CD14-positive monocyte (primary cell): Measurements from ENCODE around the gene HRH2. TPM values are rescaled to one million over a fixed set of nuclear protein-coding genes. Genes with fewer than 3 reads are reported as not detected.

Experiments used
- DNase-seq, 3 donors: peaks; one replicate each; pipeline ENCODE4 v3.0.0-alpha.2; 2011 to 2022
- H2AFZ ChIP-seq: 2 replicates; pipeline ENCODE4 v1.6.0; 2012; ENCODE audit warnings: mild to moderate bottlenecking, low read depth, low read length, inconsistent platforms; ENCODE audit not compliant: insufficient read depth, poor library complexity, severe bottlenecking
- H3K27ac ChIP-seq, 2 donors: 1 replicate in 1 of 2; 2 replicates in 1 of 2; pipeline ENCODE4 v1.5.1; 2012 to 2013; ENCODE audit warnings: low read length in 2 of 2, control low read depth in 1 of 2, inconsistent platforms in 1 of 2, low read depth in 1 of 2, mild to moderate bottlenecking in 1 of 2
- H3K27me3 ChIP-seq, 2 donors: one replicate each; pipeline versions ENCODE4 v1.6.0 to v1.6.1; 2011 to 2013; ENCODE audit warnings: low read length in 2 of 2; ENCODE audit not compliant: control insufficient read depth in 2 of 2, insufficient read depth in 2 of 2
- H3K36me3 ChIP-seq, 2 donors: replicated peaks in 1 of 2; 1 replicate in 1 of 2; 2 replicates in 1 of 2; pipeline versions ENCODE4 v1.5.1 to v1.6.1; 2012 to 2013; ENCODE audit warnings: low read length in 2 of 2, control low read depth in 1 of 2, inconsistent platforms in 1 of 2, mild to moderate bottlenecking in 1 of 2; ENCODE audit not compliant: insufficient read depth in 2 of 2, control insufficient read depth in 1 of 2
- H3K4me1 ChIP-seq, 2 donors: 1 replicate in 1 of 2; 2 replicates in 1 of 2; pipeline versions ENCODE4 v1.5.1 to v1.6.1; 2012 to 2013; ENCODE audit warnings: low read length in 2 of 2, control low read depth in 1 of 2, inconsistent platforms in 1 of 2, mild to moderate bottlenecking in 1 of 2, moderate library complexity in 1 of 2; ENCODE audit not compliant: insufficient read depth in 2 of 2, control insufficient read depth in 1 of 2
- H3K4me2 ChIP-seq: replicated peaks from 2 replicates; pipeline ENCODE3; 2012; ENCODE audit warnings: low read length, moderate library complexity, mild to moderate bottlenecking; ENCODE audit not compliant: poor library complexity, severe bottlenecking; ENCODE audit errors: extremely low read depth
- H3K4me3 ChIP-seq, 3 experiments: fragments of 200-600 bp in 1 of 3; sonication (generic) in 1 of 3; replicated peaks in 1 of 3; 1 replicate in 2 of 3; 2 replicates in 1 of 3; pipeline ENCODE4 v1.5.1; 2011 to 2013; ENCODE audit warnings: low read length in 3 of 3, mild to moderate bottlenecking in 3 of 3, control low read depth in 2 of 3, low read depth in 2 of 3, inconsistent platforms in 1 of 3, moderate library complexity in 1 of 3
- H3K79me2 ChIP-seq: 2 replicates; pipeline ENCODE4 v1.6.0; 2012; ENCODE audit warnings: mild to moderate bottlenecking, control low read depth, inconsistent platforms, low read length, moderate library complexity; ENCODE audit not compliant: insufficient read depth
- H3K9ac ChIP-seq: 2 replicates; pipeline ENCODE4 v1.6.0; 2017; ENCODE audit warnings: low read length, mild to moderate bottlenecking; ENCODE audit not compliant: insufficient read depth, poor library complexity, severe bottlenecking
- H3K9me3 ChIP-seq, 2 donors: replicated peaks in 1 of 2; 1 replicate in 1 of 2; 2 replicates in 1 of 2; pipeline versions ENCODE4 v1.5.1 to v1.6.1; 2012 to 2013; ENCODE audit warnings: low read length in 2 of 2, control low read depth in 1 of 2; ENCODE audit not compliant: control insufficient read depth in 1 of 2, insufficient read depth in 1 of 2
- H4K20me1 ChIP-seq: 2 replicates; pipeline ENCODE4 v1.6.0; 2012; ENCODE audit warnings: mild to moderate bottlenecking, low read length, control low read depth, moderate library complexity; ENCODE audit not compliant: insufficient read depth
- H3K27ac Mint-ChIP-seq, 7 donors: one replicate each; pipeline ENCODE4 v1.8.0; 2020; ENCODE audit warnings: mild to moderate bottlenecking in 7 of 7, mixed read lengths in 7 of 7, moderate library complexity in 6 of 7, inconsistent platforms in 2 of 7
- H3K27me3 Mint-ChIP-seq, 3 donors: one replicate each; pipeline ENCODE4 v1.8.0; 2021 to 2022; ENCODE audit warnings: low read depth in 3 of 3, mild to moderate bottlenecking in 3 of 3, mixed read lengths in 3 of 3, moderate library complexity in 3 of 3, inconsistent platforms in 1 of 3
- H3K36me3 Mint-ChIP-seq, 2 donors: one replicate each; pipeline ENCODE4 v1.8.0; 2020; ENCODE audit warnings: mixed read lengths in 2 of 2, inconsistent platforms in 1 of 2, mild to moderate bottlenecking in 1 of 2
- H3K4me1 Mint-ChIP-seq: one replicate; pipeline ENCODE4 v1.8.0; 2020; ENCODE audit warnings: mild to moderate bottlenecking, mixed read lengths
- H3K4me3 Mint-ChIP-seq, 2 donors: one replicate each; pipeline ENCODE4 v1.8.0; 2020; ENCODE audit warnings: mild to moderate bottlenecking in 2 of 2, mixed read lengths in 2 of 2, moderate library complexity in 1 of 2
- H3K9me3 Mint-ChIP-seq, 7 donors: one replicate each; pipeline ENCODE4 v1.8.0; 2020 to 2022; ENCODE audit warnings: mixed read lengths in 7 of 7, mild to moderate bottlenecking in 6 of 7, moderate library complexity in 6 of 7, inconsistent platforms in 2 of 7
- CTCF ChIP-seq: fragments of 200-600 bp; IDR thresholded peaks from one replicate; pipeline ENCODE4 v1.8.0; 2022; ENCODE audit warnings: antibody characterized with exemption, mild to moderate bottlenecking
- WGBS: methylation state at CpG from one replicate; pipeline ENCODE4 v1.1.5; 2013; ENCODE audit warnings: missing lambda C conversion rate; ENCODE audit not compliant: insufficient coverage; 5-methylcytosine and 5-hydroxymethylcytosine counted together
- intact Hi-C, 2 donors: fragments of 100-400 bp; cut with micrococcal nuclease; formaldehyde crosslinking; loops; one replicate each; pipeline versions ENCODE4 v1.15.0 to v1.15.1; 2023
- polyA plus RNA-seq, 3 donors: library from polyadenylated mRNA; depleted of rRNA in 1 of 3; unstranded in 2 of 3; stranded (reverse) in 1 of 3; fragments of 300-500 nt in 2 of 3; fragments of >200 nt in 1 of 3; fragmentation: Illumina TruSeq in 2 of 3; gene quantifications; 1 replicate in 2 of 3; 2 replicates in 1 of 3; pipeline ENCODE4 v1.2.3, GENCODE V29; 2012 to 2021

HRH2 gene
- polyA plus RNA-seq, 3 donors: 10.6 to 71.7 (median 25.5) TPM

- TF ChIP-seq CTCF: no peak
- intact Hi-C loops: loop anchor here in 1 of 2 donors (10.0 kb wide), 1 partner anchor 80 kb away; no protein-coding TSS in a partner anchor
- no peaks in the 10 kb centered on the region for H4K20me1 ChIP-seq
- no peaks in the 10 kb centered on the region for H3K79me2 ChIP-seq
- peaks cover 24 to 25% of the 10 kb centered on the region in 2 donors for H3K4me1 ChIP-seq
- Mint-ChIP-seq H3K27ac (peak overlapping the region in 1 of 7 donors; percentile 21), H3K4me1 (peaks cover 28% of the 10 kb centered on the region), H3K9me3 (peaks cover 2 to 9% (median 6%) of the 10 kb centered on the region in 7 donors), H3K36me3 (no peaks in the 10 kb centered on the region), H3K4me3 (no peak overlapping the region), H3K27me3 (peaks cover 6 to 11% (median 9%) of the 10 kb centered on the region in 3 donors)
- WGBS: 97% methylated on average over 6 of the region's 7 CpGs
- H3K27me3 ChIP-seq: no peaks in the 10 kb centered on the region
- no peak overlapping the region for H3K4me3 ChIP-seq
- no peak overlapping the region for H3K9ac ChIP-seq
- no peak overlapping the region for H3K27ac ChIP-seq
- no peak overlapping the region for H3K4me2 ChIP-seq
- H3K9me3 ChIP-seq: no peaks in the 10 kb centered on the region
- H2AFZ ChIP-seq: no peak overlapping the region
- DNase-seq: no peak
- no peaks in the 10 kb centered on the region for H3K36me3 ChIP-seq
Observed at GRCh38 chr5:175614223-175614815, 43.6 kb upstream of the HRH2 start.

- DNase-seq: no peak
- peaks cover 6 to 7% (median 6%) of the 10 kb centered on the region in 3 donors for H3K27me3 Mint-ChIP-seq
- no peaks in the 10 kb centered on the region for H3K36me3 Mint-ChIP-seq
- H4K20me1 ChIP-seq: no peaks in the 10 kb centered on the region
- H3K9ac ChIP-seq: no peak overlapping the region
- H3K4me2 ChIP-seq: no peak overlapping the region
- H3K27ac ChIP-seq: no peak overlapping the region
- H3K9me3 Mint-ChIP-seq: peaks cover 2 to 9% (median 6%) of the 10 kb centered on the region in 7 donors
- peaks cover 30 to 31% of the 10 kb centered on the region in 2 donors for H3K4me1 ChIP-seq
- no peak for TF ChIP-seq CTCF
- no peak overlapping the region for H3K4me3 ChIP-seq
- H3K27me3 ChIP-seq: no peaks in the 10 kb centered on the region
- H3K36me3 ChIP-seq: no peaks in the 10 kb centered on the region
- 100% methylated on average over 1 of the region's 3 CpGs for WGBS
- no peaks in the 10 kb centered on the region for H3K79me2 ChIP-seq
- intact Hi-C loops: loop anchor here in 1 of 2 donors (10.0 kb wide), 1 partner anchor 80 kb away; no protein-coding TSS in a partner anchor
- no peak overlapping the region for H2AFZ ChIP-seq
- H3K9me3 ChIP-seq: no peaks in the 10 kb centered on the region
- H3K4me1 Mint-ChIP-seq: peaks cover 32% of the 10 kb centered on the region
- H3K27ac Mint-ChIP-seq: no peak overlapping the region
- no peak overlapping the region for H3K4me3 Mint-ChIP-seq
Observed at GRCh38 chr5:175614861-175615260, 43.0 kb upstream of the HRH2 start.
